ENCODE data around the gene CNOT1.
A peak's percentile ranks its signal among the peaks of the same experiment; 100 is the strongest.
"Not testable (repeated sequence)": the region's sequence is repeated elsewhere in the genome, so short reads cannot be mapped to it uniquely, and the experiment has no call there.

The CNOT1 gene

GRCh38 chr16:58629733-58630640 lies at the start of gene CNOT1:
TSS of gene CNOT1 (minus strand) at chr16:58629826. CDS start at chr16:58599337, 30,489 bp downstream.
- DNase-seq = peak; percentile 84

- no peak for DNase-seq
These were observed 49.1 kb upstream of the CNOT1 start for GRCh38 chr16:58678716-58679115.

- DNase-seq = no peak
These were observed 48.6 kb upstream of the CNOT1 start for GRCh38 chr16:58678269-58678668.

- DNase-seq = no peak
These were observed 41.4 kb upstream of the CNOT1 start for GRCh38 chr16:58670946-58671583.

GRCh38 chr16:58670177-58670576 lies 40.6 kb upstream of the CNOT1 start:
- DNase-seq = no peak

GRCh38 chr16:58665200-58665599 lies 35.6 kb upstream of the CNOT1 start:
- DNase-seq = no peak

- DNase-seq = peak; percentile 5
These were observed 31.7 kb upstream of the CNOT1 start for GRCh38 chr16:58661199-58661830.

- not testable (repeated sequence) for DNase-seq
These were observed 30.3 kb upstream of the CNOT1 start for GRCh38 chr16:58659911-58660310.

- no peak for DNase-seq
These were observed 29.2 kb upstream of the CNOT1 start for GRCh38 chr16:58658796-58659211.

GRCh38 chr16:58656899-58657298 lies 27.3 kb upstream of the CNOT1 start:
- no peak for DNase-seq

- DNase-seq = no peak
These were observed 25.6 kb upstream of the CNOT1 start for GRCh38 chr16:58655215-58655596.

- DNase-seq = no peak
These were observed 25.1 kb upstream of the CNOT1 start for GRCh38 chr16:58654560-58655214.

- no peak for DNase-seq
These were observed 23.1 kb upstream of the CNOT1 start for GRCh38 chr16:58652741-58653140.

GRCh38 chr16:58651965-58652348 lies 22.3 kb upstream of the CNOT1 start:
- no peak for DNase-seq

- no peak for DNase-seq
These were observed 20.1 kb upstream of the CNOT1 start for GRCh38 chr16:58649707-58650106.

- DNase-seq = no peak
These were observed 17.5 kb upstream of the CNOT1 start for GRCh38 chr16:58647107-58647506.

GRCh38 chr16:58644765-58645487 lies 15.3 kb upstream of the CNOT1 start:
- no peak for DNase-seq

- no peak for DNase-seq
These were observed 14.5 kb upstream of the CNOT1 start for GRCh38 chr16:58644108-58644507.

GRCh38 chr16:58640949-58641348 lies 11.3 kb upstream of the CNOT1 start:
- no peak for DNase-seq

GRCh38 chr16:58639836-58640235 lies 10.2 kb upstream of the CNOT1 start:
- DNase-seq = no peak

GRCh38 chr16:58639230-58639629 lies 9.6 kb upstream of the CNOT1 start:
- DNase-seq = no peak
